Tibial nerve (tissue), 4 donors: Measurements from ENCODE around the gene MYO1G. TPM values are rescaled to one million over a fixed set of nuclear protein-coding genes. Genes with fewer than 3 reads are reported as not detected.

Experiments used
- DNase-seq, 2 donors: peaks; one replicate each; pipeline ENCODE4 v3.0.0-alpha.2; 2019; ENCODE audit warnings: low spot score in 2 of 2
- H3K27ac ChIP-seq, 4 donors: fragments of 200-600 bp; sonication (generic) in 3 of 4; one replicate each; pipeline ENCODE4 v1.5.1; 2017 to 2019; ENCODE audit warnings: mild to moderate bottlenecking in 1 of 4
- H3K27me3 ChIP-seq, 2 donors: fragments of 200-600 bp; sonication (generic) in 1 of 2; one replicate each; pipeline versions ENCODE4 v1.5.1 to v1.6.0; 2017 to 2019
- H3K36me3 ChIP-seq, 3 donors: fragments of 200-600 bp; sonication (generic); one replicate each; pipeline ENCODE4 v1.5.1; 2018 to 2019
- H3K4me1 ChIP-seq, 4 donors: fragments of 200-600 bp; sonication (generic) in 3 of 4; one replicate each; pipeline ENCODE4 v1.5.1; 2017 to 2019
- H3K4me3 ChIP-seq, 4 donors: fragments of 200-600 bp; sonication (generic) in 3 of 4; one replicate each; pipeline ENCODE4 v1.5.1; 2017 to 2019; ENCODE audit warnings: mild to moderate bottlenecking in 1 of 4, moderate library complexity in 1 of 4
- H3K9me3 ChIP-seq, 4 donors: fragments of 200-600 bp; sonication (generic) in 3 of 4; one replicate each; pipeline ENCODE4 v1.5.1; 2017 to 2019
- CTCF ChIP-seq, 5 experiments: fragments of 200-600 bp in 3 of 5; fragments of 450-650 bp in 2 of 5; sonication (generic) in 3 of 5; IDR thresholded peaks; one replicate each; pipeline ENCODE4 v1.5.1; 2016 to 2019; ENCODE audit warnings: antibody characterized with exemption in 5 of 5, mild to moderate bottlenecking in 3 of 5, moderate library complexity in 2 of 5
- EP300 ChIP-seq, 2 donors: sonication (generic); formaldehyde crosslinking; IDR thresholded peaks; one replicate each; pipeline ENCODE4 v1.6.1; 2017; ENCODE audit warnings: antibody characterized with exemption in 2 of 2, mild to moderate bottlenecking in 1 of 2
- POLR2A ChIP-seq, 2 donors: fragments of 450-650 bp; IDR thresholded peaks; one replicate each; pipeline ENCODE4 v1.6.1; 2017; ENCODE audit warnings: antibody characterized with exemption in 2 of 2, mild to moderate bottlenecking in 2 of 2, moderate library complexity in 2 of 2
- WGBS, 2 donors: methylation state at CpG; one replicate each; pipeline ENCODE4 v1.1.5; 2018; 5-methylcytosine and 5-hydroxymethylcytosine counted together
- total RNA-seq, 4 donors: library from RNA; depleted of rRNA; stranded (reverse); fragments of >200 nt; gene quantifications; one replicate each; pipeline ENCODE4 v1.1.0, GENCODE V29; 2016

The MYO1G gene
- total RNA-seq, 4 donors from 2014 or later = 0.84 to 10.5 (median 3.3) TPM

- 63 to 69% methylated on average over 7 of the region's 7 CpGs for WGBS, 2 donors
- TF ChIP-seq CTCF (IDR thresholded peaks at IDR 0.05) = peak in 1 of 5 experiments; percentile 9
- no peak for TF ChIP-seq EP300 (IDR thresholded peaks at IDR 0.05)
- Histone ChIP-seq H3K4me1 (peaks cover 0 to 22% (median 10%) of the 10 kb centered on the region in 4 donors), H3K9me3 (no peaks in the 10 kb centered on the region), H3K27me3 (peaks cover 0 to 6% of the 10 kb centered on the region in 2 donors), H3K4me3 (no peak overlapping the region), H3K36me3 (no peaks in the 10 kb centered on the region), H3K27ac (no peak overlapping the region)
- no peak for DNase-seq
These were observed 14.4 kb downstream of the MYO1G start for GRCh38 chr7:44964384-44964830.

- Histone ChIP-seq H3K27ac (no peak overlapping the region), H3K4me3 (peak overlapping the region in 2 of 4 donors; percentile 45 to 54), H3K27me3 (peaks cover 0 to 6% of the 10 kb centered on the region in 2 donors), H3K36me3 (no peaks in the 10 kb centered on the region), H3K9me3 (no peaks in the 10 kb centered on the region), H3K4me1 (peaks cover 0 to 22% (median 10%) of the 10 kb centered on the region in 4 donors)
- TF ChIP-seq EP300 (IDR thresholded peaks at IDR 0.05) (no peak), CTCF (IDR thresholded peaks at IDR 0.05) (no peak), POLR2A (IDR thresholded peaks at IDR 0.05) (no peak)
- 85 to 90% methylated on average over 16 to 23 of the region's 24 CpGs for WGBS, 2 donors
- DNase-seq = no peak
These were observed 15.2 kb downstream of the MYO1G start for GRCh38 chr7:44963364-44964290.

GRCh38 chr7:44962483-44963251 is 16.1 kb downstream of the MYO1G start:
- WGBS, 2 donors = 13 to 25% methylated on average over 28 to 56 of the region's 76 CpGs
- DNase-seq = no peak
- H3K4me1 ChIP-seq = peaks cover 0 to 21% (median 10%) of the 10 kb centered on the region in 4 donors

GRCh38 chr7:44961844-44962482 is 16.9 kb downstream of the MYO1G start:
- peaks cover 0 to 14% (median 10%) of the 10 kb centered on the region in 4 donors for H3K4me1 ChIP-seq
- no peaks in the 10 kb centered on the region for H3K9me3 ChIP-seq
- peaks cover 0 to 6% of the 10 kb centered on the region in 2 donors for H3K27me3 ChIP-seq
- peak overlapping the region in 1 of 4 donors; percentile 54 for H3K4me3 ChIP-seq
- no peak for TF ChIP-seq POLR2A (IDR thresholded peaks at IDR 0.05)
- TF ChIP-seq CTCF (IDR thresholded peaks at IDR 0.05) = no peak
- TF ChIP-seq EP300 (IDR thresholded peaks at IDR 0.05) = no peak
- H3K36me3 ChIP-seq = no peaks in the 10 kb centered on the region
- no peak overlapping the region for H3K27ac ChIP-seq
- no peak for DNase-seq
- WGBS, 2 donors = 69 to 75% methylated on average over 8 to 11 of the region's 16 CpGs

More at GRCh38 chr7:44962483-44963251, 16.1 kb downstream of the MYO1G start:
- Histone ChIP-seq H3K9me3 (no peaks in the 10 kb centered on the region), H3K4me3 (peak overlapping the region; percentile 30 to 54 (median 38)), H3K36me3 (no peaks in the 10 kb centered on the region), H3K27me3 (peaks cover 0 to 6% of the 10 kb centered on the region in 2 donors), H3K27ac (no peak overlapping the region)
- TF ChIP-seq POLR2A (IDR thresholded peaks at IDR 0.05) = no peak
- TF ChIP-seq EP300 (IDR thresholded peaks at IDR 0.05) = no peak
- no peak for TF ChIP-seq CTCF (IDR thresholded peaks at IDR 0.05)
